A549 treated with GW870086 at 1 μM for 4 hours (cell line): Measurements from ENCODE around the gene POTEI. TPM values are rescaled to one million over a fixed set of nuclear protein-coding genes. Genes with fewer than 3 reads are reported as not detected.

ENCODE experiments used
- total RNA-seq: library from RNA; stranded (reverse); fragments of 200-300 nt; extraction: Qiagen RNA extraction; gene quantifications from 5 replicates; pipeline ENCODE4 v1.2.3, GENCODE V29; 2022; ENCODE audit warnings: low read depth

The POTEI gene
- 0.07 TPM in 1 of 5 replicates, not detected in the others for total RNA-seq

GRCh38 chr2:130509228-130509627 lies at the start of gene POTEI:
Gene POTEI, minus strand, starts transcription at chr2:130509328. Its CDS starts 93 bp downstream, at chr2:130509235.

GRCh38 chr2:130520992-130521391 lies 11.9 kb upstream of the POTEI start, which contains the start of gene CFC1B:
Gene CFC1B, plus strand, starts transcription at chr2:130521222. Its CDS starts 263 bp downstream, at chr2:130521485.

Other genes with a start within 250 kb of the POTEI start
- 136 to 170 TPM (median 152 TPM) in 5 replicates for gene IMP4, start 166.4 kb downstream of the POTEI start, total RNA-seq
- gene PTPN18, start 153.3 kb downstream of the POTEI start, total RNA-seq, result 23.9 to 29.5 TPM (median 28.1 TPM) in 5 replicates
- not detected in 5 replicates for gene CFC1B, start 11.9 kb upstream of the POTEI start, total RNA-seq
- gene CFC1, start 90.2 kb upstream of the POTEI start, total RNA-seq, result 0.09 TPM in 1 of 5 replicates, not detected in the others
- gene POTEJ, start 102.1 kb upstream of the POTEI start, total RNA-seq, result not detected in 5 replicates
- not detected in 5 replicates for gene GPR148, start 219.7 kb upstream of the POTEI start, total RNA-seq
- gene AMER3, start 246.2 kb upstream of the POTEI start, total RNA-seq, result not detected in 5 replicates